GM21723 (cell line): ENCODE data around the gene ARID1A.
"Not testable (repeated sequence)": the region's sequence is repeated elsewhere in the genome, so short reads cannot be mapped to it uniquely, and the experiment has no call there.

Experiments used
- ATAC-seq: cut with Tn5 transposase; IDR thresholded peaks from one replicate; pipeline ENCODE4 v1.9.1; 2021; ENCODE audit warnings: mild to moderate bottlenecking, moderate library complexity; ENCODE audit not compliant: unreplicated experiment

The ARID1A gene

DNA sequence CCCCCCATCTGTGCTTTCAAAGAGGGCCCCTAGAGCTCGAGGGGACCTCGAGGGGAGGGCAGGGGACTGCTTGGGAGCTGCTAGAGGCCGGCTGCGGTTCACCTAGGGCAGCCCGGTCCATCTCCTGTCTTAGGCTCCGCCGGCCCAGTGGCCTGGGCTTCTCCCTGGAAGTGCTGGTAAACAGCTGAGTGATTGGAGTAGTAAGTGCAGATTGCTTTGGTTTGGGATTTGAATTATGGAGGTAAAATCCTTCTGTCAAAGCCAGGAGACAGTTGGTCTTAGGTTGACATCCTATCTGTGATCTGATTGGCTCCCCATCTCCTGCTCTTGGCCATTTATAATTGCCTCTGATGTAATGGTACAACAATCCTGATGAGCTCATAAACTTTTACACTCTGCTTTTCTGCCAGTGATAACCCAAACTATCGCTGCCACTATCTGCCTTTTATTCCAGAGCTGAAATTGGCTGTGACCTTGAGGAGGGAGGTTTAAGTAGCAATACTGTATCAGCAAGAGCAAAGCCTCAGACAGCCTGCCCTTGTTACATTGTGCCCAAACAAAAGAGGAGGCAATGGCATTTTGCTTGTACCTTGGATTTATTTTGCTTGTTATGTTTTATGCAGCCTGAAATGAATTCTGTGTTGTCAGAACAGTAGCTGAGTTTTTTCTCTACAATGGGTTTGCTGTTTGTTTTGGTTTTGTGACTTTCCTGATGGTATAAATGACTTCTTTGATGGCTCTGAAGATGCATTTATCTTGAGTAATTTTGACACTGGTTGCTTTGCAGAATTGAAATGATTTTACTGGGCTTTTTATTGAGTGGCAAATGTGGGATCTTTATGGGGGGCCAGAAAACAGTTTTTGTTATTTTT lies 2.4 kb downstream of the ARID1A start:
- ATAC-seq, result no peak

DNA sequence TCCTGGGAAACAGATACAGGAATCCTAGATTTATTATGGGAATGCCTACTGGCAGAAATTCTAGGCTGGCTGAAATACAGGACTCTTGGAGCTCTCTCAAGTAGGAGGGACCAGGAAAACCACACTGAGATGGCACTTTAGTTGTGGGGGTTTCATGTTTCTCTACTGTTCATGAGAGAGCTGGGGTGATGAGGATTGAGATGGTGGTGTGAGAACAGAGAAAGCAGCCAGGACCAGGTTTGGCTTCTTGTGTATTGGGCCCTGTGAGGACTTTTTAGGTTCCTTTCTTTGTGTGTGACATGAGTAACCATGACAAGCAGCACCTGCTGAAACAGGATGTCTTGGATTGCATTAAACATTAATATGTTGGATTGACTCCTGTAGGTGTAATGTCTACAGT lies 4.9 kb downstream of the ARID1A start:
- ATAC-seq, result no peak

DNA sequence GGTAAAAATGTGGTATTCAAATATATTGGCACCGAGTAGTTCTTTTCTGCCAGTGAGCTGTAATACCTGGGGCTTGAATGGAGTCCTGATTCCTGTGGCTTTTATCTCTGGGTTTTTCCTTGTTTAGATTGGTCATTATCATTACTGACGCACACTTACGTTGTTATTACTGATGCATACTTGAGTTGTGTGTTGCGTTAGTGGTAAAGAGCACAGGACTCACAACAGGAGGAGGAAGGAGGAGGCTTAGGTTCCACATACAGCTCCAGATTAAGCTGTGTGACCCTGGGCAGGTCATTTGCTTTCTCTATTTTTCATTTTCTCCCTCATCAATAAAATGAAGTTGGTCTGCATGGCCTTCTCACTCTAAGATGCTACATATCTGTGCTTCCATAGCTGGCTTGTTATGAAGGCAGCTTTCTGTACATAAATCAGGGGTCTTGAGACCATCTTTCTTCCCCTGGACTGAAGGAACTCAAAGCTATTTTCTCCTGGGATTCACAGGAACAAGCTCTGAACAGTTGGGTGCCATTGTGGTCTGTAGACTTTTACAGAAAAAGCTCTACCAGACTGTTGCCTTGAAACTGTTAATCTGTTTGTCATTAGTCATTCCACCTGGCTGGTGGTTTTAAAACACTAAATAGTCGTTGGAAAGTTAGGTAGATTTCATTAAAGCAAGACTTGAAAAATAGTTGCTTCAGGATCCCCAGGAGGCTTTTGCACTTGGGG lies 5.6 kb downstream of the ARID1A start:
- ATAC-seq, result no peak

DNA sequence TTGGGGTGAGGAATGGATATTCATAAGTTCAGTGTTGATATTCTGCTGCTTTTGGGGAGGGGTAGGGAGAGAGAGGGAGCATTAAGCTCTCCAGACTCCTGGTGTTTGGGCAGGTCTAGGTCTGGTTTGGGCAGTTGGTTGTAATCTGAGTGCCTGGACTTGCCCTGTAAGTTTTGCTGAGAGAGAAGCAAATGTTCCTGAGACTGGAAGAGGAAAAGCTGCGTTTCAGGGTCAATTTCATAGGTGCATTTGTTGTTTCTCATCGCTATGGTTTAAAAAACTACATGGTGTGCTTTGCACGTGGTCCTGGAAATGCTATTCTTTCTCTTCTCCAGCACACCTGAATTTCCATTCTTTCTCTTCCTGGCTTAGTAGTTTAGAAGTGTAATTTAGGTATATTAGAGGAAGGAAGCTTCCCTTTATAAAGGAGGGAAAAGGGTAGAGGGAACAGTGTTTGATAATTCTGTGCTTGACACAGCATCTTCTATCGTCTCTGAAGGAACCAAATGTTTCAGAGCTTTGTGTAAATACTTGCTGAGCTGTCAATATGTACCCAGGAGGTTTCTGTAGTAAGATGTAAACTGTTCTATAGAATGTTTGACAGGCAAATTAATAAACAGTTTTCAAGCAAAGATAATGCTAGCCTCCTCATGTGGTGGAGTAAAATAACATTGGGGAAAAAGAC lies 6.3 kb downstream of the ARID1A start:
- ATAC-seq, result no peak

DNA sequence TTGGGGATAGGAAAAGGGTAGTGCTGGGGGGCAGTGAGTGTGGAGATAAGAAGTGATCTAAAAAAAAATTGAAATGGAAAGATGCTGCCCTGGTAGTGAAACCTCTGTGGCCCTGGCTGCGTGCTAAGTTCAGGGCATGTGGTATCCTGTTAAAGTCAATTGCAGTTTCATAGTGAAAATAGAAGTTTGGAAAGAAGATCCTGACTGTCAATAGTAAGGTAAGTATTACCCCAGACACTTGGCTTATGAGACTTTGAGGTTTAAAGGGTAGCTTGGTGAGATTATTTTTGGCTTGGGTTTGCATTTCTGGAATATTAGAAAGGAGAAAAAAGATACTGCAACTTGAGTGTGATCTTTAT lies 6.8 kb downstream of the ARID1A start:
- no peak for ATAC-seq

DNA sequence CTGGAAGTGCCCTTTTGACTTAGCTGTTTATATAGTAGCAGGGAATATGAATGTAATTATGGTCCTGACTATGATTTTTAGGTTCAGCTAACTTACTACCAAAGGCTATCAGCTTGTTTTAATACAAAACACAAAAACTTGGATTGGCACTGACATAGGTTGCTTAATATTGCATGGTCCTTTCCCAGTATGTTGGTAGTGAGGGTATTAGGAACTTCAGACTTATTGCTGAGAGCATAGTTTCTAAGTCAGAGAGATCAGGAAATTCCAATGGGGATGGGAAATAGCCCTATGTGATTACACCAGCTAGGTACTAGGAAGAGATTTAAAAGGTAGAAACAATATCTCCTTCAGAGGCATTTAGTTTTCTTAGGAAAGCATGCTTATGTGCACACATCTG lies 7.7 kb downstream of the ARID1A start:
- ATAC-seq, result no peak

DNA sequence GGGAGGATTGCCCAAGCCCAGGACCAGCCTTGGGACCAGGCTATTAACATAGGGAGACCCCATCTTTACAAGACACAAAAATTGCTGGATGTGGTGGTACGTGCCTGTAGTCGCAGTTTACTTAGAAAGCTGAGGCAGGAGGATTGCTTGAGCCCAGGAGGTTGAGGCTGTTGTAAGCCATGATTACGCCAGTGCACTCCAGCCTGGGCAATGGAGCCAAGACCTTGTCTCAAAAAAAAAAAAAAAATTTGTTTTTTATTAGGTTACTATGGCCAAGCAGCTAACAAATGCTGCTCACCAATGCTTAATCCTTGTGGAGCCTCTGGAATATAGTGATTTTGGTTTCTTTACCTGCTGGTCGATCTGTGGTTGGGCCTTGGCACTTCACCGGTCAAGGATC lies 8.8 kb downstream of the ARID1A start:
- ATAC-seq, result no peak

DNA sequence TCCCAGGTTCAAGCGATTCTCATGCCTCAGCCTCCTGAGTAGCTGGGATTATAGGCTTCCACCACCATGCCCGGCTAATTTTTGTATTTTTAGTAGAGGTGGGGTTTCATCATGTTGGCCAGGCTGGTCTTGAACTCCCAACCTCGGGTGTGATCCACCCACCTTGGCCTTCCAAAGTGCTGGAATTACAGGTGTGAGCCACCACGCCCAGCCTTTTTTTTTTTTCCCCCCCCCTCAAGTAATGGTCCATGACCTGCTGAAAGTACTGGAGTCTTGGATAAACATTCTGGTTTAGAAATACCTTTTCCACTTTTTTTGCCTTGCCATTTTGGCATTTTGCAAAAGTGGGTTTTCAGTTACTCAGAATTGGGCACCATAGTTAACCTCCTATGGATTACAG lies 9.4 kb downstream of the ARID1A start:
- ATAC-seq, result not testable (repeated sequence)

DNA sequence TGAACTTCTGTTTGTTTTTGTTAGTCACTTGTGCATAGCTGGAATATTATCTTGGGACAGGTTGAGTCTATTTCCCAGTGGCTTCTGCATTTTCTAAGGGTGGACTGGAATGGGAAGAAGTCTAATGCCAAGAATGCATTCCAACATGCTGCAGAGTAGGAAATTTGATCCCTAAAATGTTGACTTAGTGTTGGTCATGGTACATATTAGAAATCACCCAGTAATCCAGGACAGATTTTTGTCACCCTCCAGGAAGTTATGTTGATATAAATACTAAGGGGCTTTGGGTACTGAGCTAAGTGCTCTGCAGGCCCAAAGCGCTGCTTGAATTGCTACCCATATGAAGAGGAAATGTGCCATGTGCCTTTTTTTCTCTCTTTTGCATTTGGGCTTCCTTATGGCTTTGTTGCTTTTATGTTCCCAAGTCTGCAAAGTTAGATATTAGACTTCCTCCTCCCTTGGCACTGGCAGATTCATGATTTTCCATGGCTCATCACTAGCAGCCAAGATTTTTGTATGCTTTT lies 10.0 kb downstream of the ARID1A start:
- no peak for ATAC-seq

DNA sequence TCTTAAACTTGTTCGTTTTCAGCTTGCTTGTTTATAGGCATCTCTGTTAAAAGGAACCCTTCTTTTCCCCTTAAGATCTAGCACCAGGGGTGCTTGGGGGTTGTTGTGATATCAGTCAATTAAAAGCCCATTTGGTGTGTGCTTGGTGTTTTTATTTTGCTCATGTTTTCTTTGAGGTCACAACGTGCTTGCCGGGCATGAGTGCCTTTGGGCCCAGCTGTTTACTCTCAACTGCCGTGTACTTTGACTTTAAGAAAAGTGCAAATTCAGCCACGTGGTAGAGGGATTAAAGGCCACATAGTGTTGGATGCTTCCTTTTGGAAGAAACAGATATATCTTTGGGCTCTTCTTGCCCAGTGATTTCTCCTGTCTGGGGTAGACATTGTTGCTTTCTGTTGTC lies 10.5 kb downstream of the ARID1A start:
- ATAC-seq, result no peak

DNA sequence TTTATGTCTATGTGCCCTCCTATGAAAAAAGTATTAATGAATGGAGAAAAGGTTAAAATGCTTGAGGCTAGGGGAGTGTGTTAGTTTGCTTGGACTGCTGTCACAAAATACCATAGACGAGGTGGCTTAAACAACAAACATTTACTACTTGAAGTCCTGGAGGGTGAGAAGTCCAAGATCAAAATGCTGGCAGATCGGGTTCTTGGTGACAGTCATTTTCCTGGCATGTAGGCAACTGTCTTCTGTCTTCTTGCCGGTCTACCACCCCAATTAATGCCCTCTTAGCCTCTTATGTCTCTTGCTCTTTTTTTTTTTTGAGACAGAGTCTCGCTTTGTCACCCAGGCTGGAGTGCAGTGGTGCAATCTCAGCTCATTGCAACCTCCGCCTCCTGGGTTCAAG lies 15.0 kb downstream of the ARID1A start:
- ATAC-seq, result no peak

DNA sequence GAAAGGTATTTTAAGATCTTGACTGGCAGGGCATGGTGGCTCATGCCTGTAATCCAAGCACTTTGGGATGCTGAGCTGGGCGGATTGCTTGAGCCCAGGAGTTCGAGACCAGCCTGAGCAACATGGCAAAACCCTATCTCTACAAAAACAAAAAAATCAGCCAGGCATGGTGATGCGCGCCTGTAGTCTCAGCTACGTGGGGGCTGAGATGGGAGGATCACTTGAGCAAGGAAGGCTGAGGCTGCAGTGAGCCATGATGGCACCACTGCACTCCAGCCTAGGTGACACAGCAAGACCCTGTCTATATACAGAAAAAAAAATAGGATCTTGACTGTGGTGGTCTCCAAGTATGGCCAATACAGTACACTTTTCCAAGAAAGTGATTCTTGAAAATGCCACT lies 16.0 kb downstream of the ARID1A start:
- no peak for ATAC-seq

DNA sequence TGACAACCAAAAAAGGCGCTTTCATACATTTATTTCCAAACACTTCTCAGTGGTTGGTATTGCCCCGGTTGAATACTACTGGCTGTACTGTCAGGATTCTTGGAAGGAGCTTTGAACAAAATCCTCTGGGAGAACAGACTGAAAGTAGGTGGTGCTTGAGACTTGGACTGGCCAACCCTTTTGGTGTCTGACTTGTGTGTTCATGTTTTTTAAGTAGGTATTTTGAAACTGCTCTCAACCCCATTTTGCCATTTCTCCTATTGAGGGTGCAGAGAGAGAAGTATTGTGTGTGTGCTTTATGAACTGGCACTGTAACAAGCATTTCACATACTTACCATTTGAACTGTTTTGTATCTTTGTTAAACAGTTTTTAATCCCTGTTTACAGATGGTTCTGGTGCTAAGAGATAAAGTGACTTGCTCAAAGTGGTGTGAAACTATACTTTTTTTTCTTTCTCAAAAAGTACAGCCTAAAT lies 21.2 kb downstream of the ARID1A start:
- ATAC-seq, result no peak

DNA sequence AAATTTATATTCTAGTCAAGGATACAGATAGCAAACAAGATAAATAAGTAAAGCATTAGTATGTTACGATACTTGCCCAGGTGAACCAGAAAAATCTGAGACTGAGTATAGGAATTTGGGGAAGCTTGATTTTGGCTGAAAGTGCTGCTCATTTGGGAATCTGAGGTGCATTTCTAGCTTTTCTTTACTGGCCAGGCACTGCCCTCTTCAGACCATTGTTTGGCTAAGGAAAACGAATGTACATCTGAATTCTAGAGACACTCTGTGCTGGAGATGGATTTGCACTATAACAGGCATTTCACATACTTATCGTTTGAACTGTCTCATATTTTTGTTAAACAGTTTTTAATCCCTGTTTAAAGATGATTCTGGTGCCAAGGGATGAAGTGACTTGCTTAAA lies 23.4 kb downstream of the ARID1A start:
- no peak for ATAC-seq

DNA sequence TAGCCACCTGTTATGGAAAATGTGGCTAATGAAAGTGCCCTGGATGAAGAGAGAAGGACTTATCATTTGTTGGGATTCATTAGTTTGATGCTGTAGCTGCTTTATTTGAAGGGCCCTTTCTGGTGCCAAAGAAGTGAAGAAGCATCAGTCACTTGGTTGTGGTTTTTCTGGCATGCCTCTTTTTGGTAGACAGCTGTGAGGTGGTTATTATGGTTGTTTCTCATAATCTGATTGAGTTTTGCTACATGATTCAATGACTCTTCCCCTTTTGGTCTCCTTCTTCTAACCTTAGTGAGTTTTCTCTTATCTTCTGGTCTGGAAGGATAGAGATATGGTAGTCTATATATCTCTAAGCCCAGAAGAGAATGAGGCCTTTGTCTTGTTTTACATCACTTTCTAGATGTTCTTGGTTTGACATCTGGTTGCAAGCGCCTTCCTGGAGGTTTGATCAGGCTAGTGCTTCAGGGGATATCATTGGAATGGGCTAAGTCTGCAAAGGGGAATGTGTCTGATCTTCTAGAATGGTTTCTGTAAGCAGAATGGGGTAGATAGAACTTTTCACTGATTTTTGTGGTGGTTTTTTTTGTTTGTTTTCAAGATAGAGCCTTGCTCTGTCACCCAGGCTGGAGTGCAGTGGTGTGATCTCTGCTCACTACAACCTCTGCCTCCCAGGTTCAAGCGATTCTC lies 26.0 kb downstream of the ARID1A start:
- no peak for ATAC-seq

DNA sequence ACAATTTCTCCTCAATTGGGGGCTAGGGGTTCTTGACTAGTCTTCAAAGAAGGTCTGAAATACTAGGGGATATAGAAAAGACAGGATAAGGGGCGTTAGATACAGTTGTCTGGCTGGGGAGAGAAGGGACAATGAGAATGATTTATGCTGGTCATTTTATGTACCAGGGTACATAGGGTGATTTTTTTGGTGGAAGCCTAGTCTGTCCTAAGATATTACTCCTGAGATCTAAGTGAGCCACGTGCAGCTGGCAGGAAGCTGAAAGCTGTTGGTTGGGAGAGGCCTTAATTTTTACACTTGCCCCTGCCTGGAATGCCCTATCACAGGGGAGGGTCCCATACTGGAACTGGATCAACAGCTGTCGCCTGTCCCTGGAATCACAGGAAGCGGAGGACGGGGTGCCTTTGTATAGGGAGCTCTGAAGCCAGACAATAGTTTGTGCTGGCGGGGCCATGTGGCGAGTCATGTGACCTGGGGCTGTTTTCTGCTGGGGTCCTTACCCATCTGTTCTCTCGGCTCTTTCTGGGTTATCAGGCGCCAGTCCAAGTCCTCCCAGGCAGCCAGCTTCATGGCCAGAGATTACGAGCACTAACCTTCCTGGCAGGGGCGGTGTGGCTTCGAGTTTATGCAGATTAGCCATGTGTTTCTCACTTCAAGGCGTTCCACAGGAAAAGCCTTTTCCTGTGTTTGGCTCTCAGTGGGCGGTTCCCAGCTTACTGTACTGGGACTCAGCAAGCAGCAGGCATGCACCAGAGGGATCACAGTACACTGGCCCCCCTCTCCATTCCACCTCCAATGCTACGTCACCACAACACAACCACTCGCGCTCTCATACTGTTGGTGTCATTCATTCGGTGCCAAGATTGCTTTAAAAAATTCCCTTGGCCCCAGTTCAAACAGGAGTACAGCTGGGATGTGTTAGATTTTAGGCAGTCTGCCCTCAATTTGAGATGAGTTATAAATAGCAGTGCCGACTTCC lies 27.5 kb downstream of the ARID1A start:
- no peak for ATAC-seq

DNA sequence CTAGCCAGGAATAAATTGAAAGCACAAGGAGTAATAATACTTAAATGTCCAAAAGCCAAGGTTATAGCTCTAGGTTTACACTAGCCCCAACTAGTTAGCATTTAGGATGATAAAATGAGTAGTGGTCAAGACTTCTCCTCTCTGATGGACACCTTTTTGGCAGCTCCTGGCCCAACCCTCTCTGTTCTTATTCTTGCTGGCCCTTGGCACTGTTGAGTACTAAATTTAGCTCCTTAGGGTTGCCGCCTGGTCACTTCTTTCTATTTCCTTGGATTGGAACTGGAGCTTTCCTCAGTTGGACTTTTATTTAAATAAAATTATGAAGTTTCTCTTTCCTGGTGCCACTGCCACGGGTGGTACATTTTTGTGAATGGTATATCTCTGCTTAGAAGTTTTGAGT lies 28.3 kb downstream of the ARID1A start:
- ATAC-seq, result no peak

DNA sequence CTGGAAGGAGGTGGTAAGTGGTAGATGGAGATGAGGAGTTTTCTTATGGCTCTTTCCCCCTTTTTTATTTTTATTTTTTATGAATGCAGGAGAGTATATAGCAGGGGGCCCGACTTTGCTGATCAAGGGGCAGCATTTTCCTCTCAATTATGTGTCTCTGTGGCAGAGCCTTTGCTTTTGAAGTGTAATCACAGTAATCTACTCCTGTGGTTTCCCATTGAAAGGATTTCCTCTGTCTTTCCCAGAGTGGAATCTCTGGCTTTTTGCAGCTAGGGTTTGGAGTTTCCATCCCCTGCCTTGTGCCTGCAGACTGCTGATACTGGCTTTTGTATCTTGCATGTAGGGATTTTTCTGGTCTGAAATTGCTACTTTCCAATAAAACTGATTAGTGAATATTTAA lies 29.1 kb downstream of the ARID1A start:
- ATAC-seq, result no peak

DNA sequence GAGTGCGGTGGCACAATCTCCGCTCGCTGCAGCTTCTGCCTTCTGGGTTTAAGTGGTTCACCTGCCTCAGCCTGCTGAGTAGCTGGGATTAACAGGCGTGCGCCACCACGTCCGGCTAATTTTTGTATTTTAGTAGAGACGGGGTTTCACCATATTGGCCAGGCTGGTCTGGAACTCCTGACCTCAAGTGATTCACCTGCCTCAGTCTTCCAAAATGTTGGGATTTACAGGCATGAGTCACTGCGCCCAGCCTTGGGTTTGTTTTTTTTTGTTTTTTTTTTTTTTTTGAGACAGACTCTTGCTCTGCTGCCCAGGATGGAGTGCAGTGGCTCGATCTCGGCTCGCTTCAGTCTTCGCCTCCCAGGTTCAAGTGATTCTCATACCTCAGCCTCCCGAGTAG lies 30.1 kb downstream of the ARID1A start:
- not testable (repeated sequence) for ATAC-seq

DNA sequence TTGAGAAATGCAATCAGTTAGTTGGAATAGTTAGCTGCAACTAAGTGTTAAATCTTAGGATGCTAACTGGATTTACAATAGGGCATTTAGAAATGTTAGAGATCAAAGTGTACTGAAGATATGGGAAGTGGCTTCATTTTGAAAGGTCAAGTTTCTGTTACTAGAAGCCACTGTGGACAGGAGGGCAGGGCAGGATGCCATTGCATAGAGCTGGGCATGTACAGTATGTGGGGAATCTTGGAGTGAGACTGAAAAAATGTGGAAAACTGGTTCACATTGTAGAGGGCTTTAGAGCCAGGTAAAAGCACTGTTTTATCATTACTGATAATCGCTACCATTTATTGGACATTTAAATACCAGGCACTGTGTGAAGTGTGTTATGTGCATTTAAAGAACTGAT lies 31.0 kb downstream of the ARID1A start:
- no peak for ATAC-seq
